GM12878 (cell line): ENCODE measurements around the gene RANGAP1. TPM values are rescaled to one million over a fixed set of nuclear protein-coding genes. Genes with fewer than 3 reads are reported as not detected.

Experiments
- ATAC-seq: fragments of 200-7000 bp; cut with Tn5 transposase; 3 replicates; pipeline ENCODE4 v1.9.1; 2020; ENCODE audit warnings: mild to moderate bottlenecking, moderate library complexity
- BruUV-seq: library from RNA; stranded (reverse); fragments of 400-500 nt; replicated peaks from 2 replicates; lab custom pipeline; 2021; lab: Mats Ljungman, UMichigan
- CTCF ChIA-PET: fragments of 300-600 bp; sonication (Branson Sonifier 250); formaldehyde crosslinking; extraction: SDS; loops from one replicate; lab custom pipeline; 2021; ENCODE audit warnings: inconsistent platforms; lab: Yijun Ruan, JAX
- POLR2A ChIA-PET: fragments of 350-600 bp; formaldehyde crosslinking; extraction: SDS; loops from one replicate; lab custom pipeline; 2021; ENCODE audit warnings: inconsistent platforms; lab: Charles Lee
- RAD21 ChIA-PET: fragments of 300-600 bp; sonication (Branson Sonifier 250); formaldehyde crosslinking; loops from one replicate; lab custom pipeline; 2023; ENCODE audit warnings: antibody characterized with exemption; ENCODE audit not compliant: unreplicated experiment; lab: Charles Lee
- SMC1A ChIA-PET: fragments of 300-600 bp; sonication (Branson Sonifier 250); formaldehyde crosslinking; loops from one replicate; lab custom pipeline; 2023; ENCODE audit not compliant: unreplicated experiment, uncharacterized antibody; lab: Charles Lee
- DNase-seq: peaks from one replicate; pipeline ENCODE4 v3.0.0-alpha.2; 2011; ENCODE audit warnings: low read depth, low spot score
- FAIRE-seq: peaks from 3 replicates; lab custom pipeline; 2011; peaks lifted over from hg19 to GRCh38; lab: Jason Lieb, UNC
- H2AFZ ChIP-seq: 2 replicates; pipeline ENCODE4 v1.6.0; 2011; ENCODE audit warnings: low read depth, low read length, control low read depth; ENCODE audit not compliant: control insufficient read depth
- H3K27ac ChIP-seq: 2 replicates; pipeline ENCODE4 v1.5.1; 2011; ENCODE audit warnings: control low read depth; ENCODE audit not compliant: control insufficient read depth, insufficient read depth
- H3K27me3 ChIP-seq, 2 experiments: replicated peaks in 1 of 2; 2 replicates each; pipeline versions ENCODE4 v1.6.0 to v1.6.1; 2011; ENCODE audit warnings: low read length in 1 of 2; ENCODE audit not compliant: control insufficient read depth in 2 of 2, insufficient read depth in 2 of 2
- H3K36me3 ChIP-seq, 2 experiments: 2 replicates each; pipeline ENCODE4 v1.5.1; 2011; ENCODE audit warnings: low read length in 1 of 2; ENCODE audit not compliant: control insufficient read depth in 2 of 2, insufficient read depth in 2 of 2
- H3K4me1 ChIP-seq: 2 replicates; pipeline ENCODE4 v1.6.1; 2011; ENCODE audit warnings: mild to moderate bottlenecking, low read length, moderate library complexity, mixed read lengths; ENCODE audit not compliant: control insufficient read depth, insufficient read depth
- H3K4me2 ChIP-seq: 2 replicates; pipeline ENCODE4 v1.6.0; 2011; ENCODE audit warnings: control low read depth; ENCODE audit not compliant: control insufficient read depth, insufficient read depth
- H3K4me3 ChIP-seq: fragments of 200-600 bp; sonication (generic); 2 replicates; pipeline ENCODE4 v1.5.1; 2016
- H3K79me2 ChIP-seq: 2 replicates; pipeline ENCODE4 v1.6.0; 2011; ENCODE audit warnings: low read length; ENCODE audit not compliant: control insufficient read depth, insufficient read depth
- H3K9ac ChIP-seq: 2 replicates; pipeline ENCODE4 v1.8.0; 2011; ENCODE audit warnings: low read length, control low read depth, mixed read lengths; ENCODE audit not compliant: control insufficient read depth, insufficient read depth
- H3K9me3 ChIP-seq: replicated peaks from 3 replicates; pipeline ENCODE4 v1.5.1; 2011; ENCODE audit warnings: mild to moderate bottlenecking, low read length; ENCODE audit not compliant: control insufficient read depth, insufficient read depth
- H4K20me1 ChIP-seq: 2 replicates; pipeline ENCODE4 v1.6.0; 2011; ENCODE audit not compliant: control insufficient read depth, insufficient read depth
- BCL11A ChIP-seq: IDR thresholded peaks from 2 replicates; pipeline ENCODE4 v1.6.1; 2011; ENCODE audit warnings: low read depth, low read length
- CBX3 ChIP-seq: fragments of 200-600 bp; sonication (generic); IDR thresholded peaks from 2 replicates; pipeline ENCODE4 v1.6.1; 2016; ENCODE audit warnings: low read depth, borderline replicate concordance
- JUNB ChIP-seq: IDR thresholded peaks from 2 replicates; pipeline ENCODE4 v1.6.1; 2016; ENCODE audit warnings: antibody characterized with exemption, mild to moderate bottlenecking
- KAT2A ChIP-seq: conservative IDR thresholded peaks from 2 replicates; pipeline ENCODE4 v1.6.1; 2011; ENCODE audit warnings: low read depth, low read length; ENCODE audit not compliant: control insufficient read depth
- NFYB ChIP-seq: IDR thresholded peaks from 2 replicates; pipeline ENCODE4 v1.6.1; 2011; ENCODE audit warnings: low read depth, mild to moderate bottlenecking, low read length, improper control_type of control experiment, moderate library complexity; ENCODE audit not compliant: insufficient read depth
- RAD51 ChIP-seq: fragments of 450-650 bp; IDR thresholded peaks from 2 replicates; pipeline ENCODE4 v1.6.1; 2016; ENCODE audit warnings: moderate library complexity, mild to moderate bottlenecking, inconsistent platforms
- ZSCAN29 ChIP-seq: fragments of 450-650 bp; IDR thresholded peaks from 2 replicates; pipeline ENCODE4 v1.6.1; 2017; ENCODE audit warnings: mild to moderate bottlenecking, moderate library complexity
- WGBS: methylation state at CpG from one replicate; pipeline ENCODE4 v1.1.6; 2016; ENCODE audit warnings: low lambda C conversion rate; ENCODE audit not compliant: insufficient replicate concordance, insufficient coverage; ENCODE audit errors: missing lambda C conversion rate; 5-methylcytosine and 5-hydroxymethylcytosine counted together
- in situ Hi-C: fragments of 300-500 bp; cut with MboI; formaldehyde crosslinking; loops from 9 replicates; pipeline ENCODE4 v1.14.3; 2018; ENCODE audit warnings: mixed read lengths
- intact Hi-C: fragments of 100-400 bp; cut with micrococcal nuclease; formaldehyde crosslinking; loops from one replicate; pipeline ENCODE4 v1.14.2; 2022; ENCODE audit not compliant: unreplicated experiment
- polyA plus RNA-seq, 11 experiments: library from polyadenylated mRNA; depleted of rRNA in 4 of 11; unstranded in 6 of 11; stranded (reverse) in 5 of 11; fragments of >200 nt; fragmentation: Nextera tagmentation in 4 of 11; fragmentation: Illumina TruSeq in 1 of 11; extraction: Ambion mirVana in 4 of 11; extraction: Trizol in 1 of 11; gene quantifications; 1 replicate in 1 of 11; 2 replicates in 10 of 11; pipeline versions ENCODE4 v1.2.1 to v1.2.3, GENCODE V29; 2011 to 2016; ENCODE audit warnings: inconsistent platforms in 2 of 11, missing spikeins in 2 of 11, low read depth in 1 of 11
- total RNA-seq, 4 experiments: library from RNA; depleted of rRNA in 3 of 4; stranded (reverse); fragments of >200 nt in 3 of 4; fragmentation: Illumina TruSeq in 1 of 4; extraction: Trizol in 1 of 4; gene quantifications; 2 replicates each; pipeline versions ENCODE4 v1.2.1 to v1.2.3, GENCODE V29; 2013 to 2021

Gene RANGAP1
- total and polyA plus RNA-seq, 10 of the 15 experiments (the other 5 are each of a cell fraction or from before 2014, with no cell fraction given): 2.5 to 109 (median 60.2) TPM

GRCh38 chr22:41229215-41229614, 56.8 kb downstream of the RANGAP1 start:
- H3K4me1 ChIP-seq: no peaks in the 10 kb centered on the region
- intact Hi-C loops (no loop called here), in situ Hi-C loops (no loop called here)
- H3K27me3 ChIP-seq: no peaks in the 10 kb centered on the region
- ChIA-PET CTCF (no interaction called here), RAD21 (no interaction called here), POLR2A (no interaction called here), SMC1A (no interaction called here)
- 80% methylated on average over 6 of the region's 6 CpGs for WGBS
- no peak overlapping the region for H3K4me2 ChIP-seq
- no peaks in the 10 kb centered on the region for H3K79me2 ChIP-seq
- TF ChIP-seq RAD51 (no peak), KAT2A (no peak), BCL11A (no peak), NFYB (no peak), ZSCAN29 (no peak), CBX3 (no peak)
- no peak overlapping the region for H2AFZ ChIP-seq
- peaks cover 2 to 19% of the 10 kb centered on the region in 2 experiments for H3K36me3 ChIP-seq
- no peaks in the 10 kb centered on the region for H4K20me1 ChIP-seq
- BruUV-seq: no TSS peak
- no peaks in the 10 kb centered on the region for H3K9me3 ChIP-seq
- ATAC-seq (no peak), DNase-seq (no peak), FAIRE-seq (no peak)
- H3K9ac ChIP-seq: no peak overlapping the region
- no peak overlapping the region for H3K27ac ChIP-seq
- H3K4me3 ChIP-seq: no peak overlapping the region

GRCh38 chr22:41226723-41227655, 59.0 kb downstream of the RANGAP1 start:
- BruUV-seq: no TSS peak
- FAIRE-seq: no peak
- Histone ChIP-seq H3K4me3 (no peak overlapping the region), H3K36me3 (peaks cover 2 to 21% of the 10 kb centered on the region in 2 experiments), H3K27ac (no peak overlapping the region), H4K20me1 (no peaks in the 10 kb centered on the region), H3K27me3 (no peaks in the 10 kb centered on the region), H3K4me2 (no peak overlapping the region), H3K4me1 (no peaks in the 10 kb centered on the region), H3K9ac (no peak overlapping the region), H3K9me3 (no peaks in the 10 kb centered on the region), H3K79me2 (no peaks in the 10 kb centered on the region), H2AFZ (no peak overlapping the region)
- 93% methylated on average over 24 of the region's 26 CpGs for WGBS
- SMC1A ChIA-PET: no interaction called here
- ATAC-seq: no peak
- intact Hi-C loops: no loop called here
- TF ChIP-seq JUNB: no peak
- CTCF ChIA-PET: interaction anchor here (0.7 kb wide), 1 partner anchor 328 kb away, joined by 3 read pairs; no protein-coding TSS in a partner anchor
- POLR2A ChIA-PET: no interaction called here
- in situ Hi-C loops: no loop called here
- RAD21 ChIA-PET: no interaction called here
- no peak for DNase-seq
